ENCODE results near the gene G6PC1. TPM values are rescaled to one million over a fixed set of nuclear protein-coding genes. Genes with fewer than 3 reads are reported as not detected.
A peak's percentile ranks its signal among the peaks of the same experiment; 100 is the strongest.

Gene G6PC1
- total and polyA plus RNA-seq, 2 of the 13 experiments (the other 11 are each of a cell fraction or from before 2014, with no cell fraction given) = 1.7 to 37.9 TPM

DNA sequence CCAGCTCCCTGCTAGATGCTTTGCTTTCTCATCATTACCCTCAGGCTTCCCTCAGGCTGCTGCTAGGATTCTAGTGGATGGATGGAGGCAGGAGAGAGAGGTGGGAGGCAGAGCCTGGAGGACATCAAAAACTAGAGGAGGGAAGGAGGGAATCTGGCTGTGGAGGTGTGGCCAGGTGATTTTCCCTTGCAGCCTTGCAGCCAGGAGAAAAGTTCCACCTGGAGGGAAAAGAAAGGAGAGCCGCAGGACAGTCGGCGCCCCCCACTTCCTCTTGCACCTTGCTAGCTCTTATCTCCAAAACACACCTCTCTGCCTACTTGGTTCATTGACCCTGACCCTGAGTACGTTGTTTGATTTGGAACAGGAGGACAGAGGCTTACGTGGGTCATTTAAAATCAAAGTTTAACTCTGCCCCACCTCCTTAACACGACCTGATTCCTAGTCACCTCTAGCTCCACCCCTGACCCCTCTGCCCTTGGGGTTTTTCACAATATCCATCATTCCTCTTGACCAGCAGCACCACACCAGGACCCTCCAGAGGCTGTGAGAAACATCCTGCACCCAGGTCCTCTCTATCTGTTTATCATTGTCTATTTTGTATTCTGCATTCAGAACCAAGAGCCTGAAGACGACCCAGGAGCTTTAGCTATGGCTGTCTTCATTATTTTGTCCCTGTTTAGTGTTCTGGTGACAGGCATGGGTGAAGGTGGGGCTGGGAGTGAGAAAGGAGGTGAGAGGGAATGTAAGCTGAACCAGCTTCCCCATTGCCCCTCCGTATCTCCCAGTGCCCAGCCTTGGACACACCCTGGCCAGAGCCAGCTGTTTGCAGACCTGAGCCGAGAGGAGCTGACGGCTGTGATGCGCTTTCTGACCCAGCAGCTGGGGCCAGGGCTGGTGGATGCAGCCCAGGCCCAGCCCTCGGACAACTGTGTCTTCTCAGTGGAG, 33.7 kb upstream of the G6PC1 start (continued):
- TF ChIP-seq, protein P1, sequence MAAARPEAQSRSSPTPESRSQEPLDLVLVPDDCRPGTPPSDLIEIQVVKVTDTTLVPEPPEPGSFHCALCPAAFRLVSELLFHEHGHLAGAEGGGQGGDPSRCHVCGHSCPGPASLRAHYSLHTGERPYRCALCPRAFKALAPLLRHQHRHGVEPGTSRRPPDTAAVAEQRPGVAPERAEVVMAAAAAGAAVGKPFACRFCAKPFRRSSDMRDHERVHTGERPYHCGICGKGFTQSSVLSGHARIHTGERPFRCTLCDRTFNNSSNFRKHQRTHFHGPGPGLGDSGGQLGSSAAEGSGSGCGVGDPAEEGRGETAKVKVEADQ (CRISPR knock-in tag; IDR thresholded peaks at IDR 0.05; ENCODE audit: borderline replicate concordance) = 0 out of 2 replicates have a peak, but pooled peaks have one; percentile 22
- TF ChIP-seq RXRA (CRISPR knock-in tag; IDR thresholded peaks at IDR 0.05) (peak; percentile 91; the same call in 1 of the 2 replicates), KLF6 (CRISPR knock-in tag; IDR thresholded peaks at IDR 0.05) (no peak), ZZZ3 (CRISPR knock-in tag; IDR thresholded peaks at IDR 0.05; ENCODE audit: borderline replicate concordance) (peak; percentile 76; the same call in 1 of the 2 replicates), ETV5 (CRISPR knock-in tag; IDR thresholded peaks at IDR 0.05; ENCODE audit: borderline replicate concordance) (peak; percentile 86), ZNF678 (CRISPR knock-in tag; IDR thresholded peaks at IDR 0.05) (no peak), ZNF205 (CRISPR knock-in tag; IDR thresholded peaks at IDR 0.05) (no peak; the same call in 1 of the 2 replicates), ZNF883 (CRISPR knock-in tag; IDR thresholded peaks at IDR 0.05; ENCODE audit: not compliant biosample characterization) (peak; percentile 33), ZBTB7B (CRISPR knock-in tag; IDR thresholded peaks at IDR 0.05) (peak; percentile 94), ZNF232 (CRISPR knock-in tag; IDR thresholded peaks at IDR 0.05; ENCODE audit: borderline replicate concordance) (peak; percentile 100), SKI (IDR thresholded peaks at IDR 0.05; ENCODE audit: partially characterized antibody) (peak; percentile 18)
- TF ChIP-seq, protein P2, sequence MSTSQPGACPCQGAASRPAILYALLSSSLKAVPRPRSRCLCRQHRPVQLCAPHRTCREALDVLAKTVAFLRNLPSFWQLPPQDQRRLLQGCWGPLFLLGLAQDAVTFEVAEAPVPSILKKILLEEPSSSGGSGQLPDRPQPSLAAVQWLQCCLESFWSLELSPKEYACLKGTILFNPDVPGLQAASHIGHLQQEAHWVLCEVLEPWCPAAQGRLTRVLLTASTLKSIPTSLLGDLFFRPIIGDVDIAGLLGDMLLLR (CRISPR knock-in tag; IDR thresholded peaks at IDR 0.05) = 0 out of 2 replicates have a peak, but pooled peaks have one; percentile 34
- TF ChIP-seq, protein P3, sequence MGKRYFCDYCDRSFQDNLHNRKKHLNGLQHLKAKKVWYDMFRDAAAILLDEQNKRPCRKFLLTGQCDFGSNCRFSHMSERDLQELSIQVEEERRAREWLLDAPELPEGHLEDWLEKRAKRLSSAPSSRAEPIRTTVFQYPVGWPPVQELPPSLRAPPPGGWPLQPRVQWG (CRISPR knock-in tag; IDR thresholded peaks at IDR 0.05; ENCODE audit: borderline replicate concordance, low read depth) = no peak
- TF ChIP-seq, protein P4, sequence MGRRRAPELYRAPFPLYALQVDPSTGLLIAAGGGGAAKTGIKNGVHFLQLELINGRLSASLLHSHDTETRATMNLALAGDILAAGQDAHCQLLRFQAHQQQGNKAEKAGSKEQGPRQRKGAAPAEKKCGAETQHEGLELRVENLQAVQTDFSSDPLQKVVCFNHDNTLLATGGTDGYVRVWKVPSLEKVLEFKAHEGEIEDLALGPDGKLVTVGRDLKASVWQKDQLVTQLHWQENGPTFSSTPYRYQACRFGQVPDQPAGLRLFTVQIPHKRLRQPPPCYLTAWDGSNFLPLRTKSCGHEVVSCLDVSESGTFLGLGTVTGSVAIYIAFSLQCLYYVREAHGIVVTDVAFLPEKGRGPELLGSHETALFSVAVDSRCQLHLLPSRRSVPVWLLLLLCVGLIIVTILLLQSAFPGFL (CRISPR knock-in tag; IDR thresholded peaks at IDR 0.05) = no peak
- TF ChIP-seq, protein P5, sequence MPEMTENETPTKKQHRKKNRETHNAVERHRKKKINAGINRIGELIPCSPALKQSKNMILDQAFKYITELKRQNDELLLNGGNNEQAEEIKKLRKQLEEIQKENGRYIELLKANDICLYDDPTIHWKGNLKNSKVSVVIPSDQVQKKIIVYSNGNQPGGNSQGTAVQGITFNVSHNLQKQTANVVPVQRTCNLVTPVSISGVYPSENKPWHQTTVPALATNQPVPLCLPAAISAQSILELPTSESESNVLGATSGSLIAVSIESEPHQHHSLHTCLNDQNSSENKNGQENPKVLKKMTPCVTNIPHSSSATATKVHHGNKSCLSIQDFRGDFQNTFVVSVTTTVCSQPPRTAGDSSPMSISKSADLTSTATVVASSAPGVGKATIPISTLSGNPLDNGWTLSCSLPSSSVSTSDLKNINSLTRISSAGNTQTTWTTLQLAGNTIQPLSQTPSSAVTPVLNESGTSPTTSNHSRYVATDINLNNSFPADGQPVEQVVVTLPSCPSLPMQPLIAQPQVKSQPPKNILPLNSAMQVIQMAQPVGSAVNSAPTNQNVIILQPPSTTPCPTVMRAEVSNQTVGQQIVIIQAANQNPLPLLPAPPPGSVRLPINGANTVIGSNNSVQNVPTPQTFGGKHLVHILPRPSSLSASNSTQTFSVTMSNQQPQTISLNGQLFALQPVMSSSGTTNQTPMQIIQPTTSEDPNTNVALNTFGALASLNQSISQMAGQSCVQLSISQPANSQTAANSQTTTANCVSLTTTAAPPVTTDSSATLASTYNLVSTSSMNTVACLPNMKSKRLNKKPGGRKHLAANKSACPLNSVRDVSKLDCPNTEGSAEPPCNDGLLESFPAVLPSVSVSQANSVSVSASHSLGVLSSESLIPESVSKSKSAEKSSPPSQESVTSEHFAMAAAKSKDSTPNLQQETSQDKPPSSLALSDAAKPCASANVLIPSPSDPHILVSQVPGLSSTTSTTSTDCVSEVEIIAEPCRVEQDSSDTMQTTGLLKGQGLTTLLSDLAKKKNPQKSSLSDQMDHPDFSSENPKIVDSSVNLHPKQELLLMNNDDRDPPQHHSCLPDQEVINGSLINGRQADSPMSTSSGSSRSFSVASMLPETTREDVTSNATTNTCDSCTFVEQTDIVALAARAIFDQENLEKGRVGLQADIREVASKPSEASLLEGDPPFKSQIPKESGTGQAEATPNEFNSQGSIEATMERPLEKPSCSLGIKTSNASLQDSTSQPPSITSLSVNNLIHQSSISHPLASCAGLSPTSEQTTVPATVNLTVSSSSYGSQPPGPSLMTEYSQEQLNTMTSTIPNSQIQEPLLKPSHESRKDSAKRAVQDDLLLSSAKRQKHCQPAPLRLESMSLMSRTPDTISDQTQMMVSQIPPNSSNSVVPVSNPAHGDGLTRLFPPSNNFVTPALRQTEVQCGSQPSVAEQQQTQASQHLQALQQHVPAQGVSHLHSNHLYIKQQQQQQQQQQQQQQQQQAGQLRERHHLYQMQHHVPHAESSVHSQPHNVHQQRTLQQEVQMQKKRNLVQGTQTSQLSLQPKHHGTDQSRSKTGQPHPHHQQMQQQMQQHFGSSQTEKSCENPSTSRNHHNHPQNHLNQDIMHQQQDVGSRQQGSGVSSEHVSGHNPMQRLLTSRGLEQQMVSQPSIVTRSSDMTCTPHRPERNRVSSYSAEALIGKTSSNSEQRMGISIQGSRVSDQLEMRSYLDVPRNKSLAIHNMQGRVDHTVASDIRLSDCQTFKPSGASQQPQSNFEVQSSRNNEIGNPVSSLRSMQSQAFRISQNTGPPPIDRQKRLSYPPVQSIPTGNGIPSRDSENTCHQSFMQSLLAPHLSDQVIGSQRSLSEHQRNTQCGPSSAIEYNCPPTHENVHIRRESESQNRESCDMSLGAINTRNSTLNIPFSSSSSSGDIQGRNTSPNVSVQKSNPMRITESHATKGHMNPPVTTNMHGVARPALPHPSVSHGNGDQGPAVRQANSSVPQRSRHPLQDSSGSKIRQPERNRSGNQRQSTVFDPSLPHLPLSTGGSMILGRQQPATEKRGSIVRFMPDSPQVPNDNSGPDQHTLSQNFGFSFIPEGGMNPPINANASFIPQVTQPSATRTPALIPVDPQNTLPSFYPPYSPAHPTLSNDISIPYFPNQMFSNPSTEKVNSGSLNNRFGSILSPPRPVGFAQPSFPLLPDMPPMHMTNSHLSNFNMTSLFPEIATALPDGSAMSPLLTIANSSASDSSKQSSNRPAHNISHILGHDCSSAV (CRISPR knock-in tag; IDR thresholded peaks at IDR 0.05; ENCODE audit: borderline replicate concordance) = no peak

Measured in HepG2 (cell line).